Stimulated activated CD8-positive, alpha-beta memory T cell treated with anti-CD3 and anti-CD28 coated beads, Interleukin-15, amount 100 ng/mL, for 4 hours (primary cell): ENCODE measurements around the gene GATD1.

Experiments
- DNase-seq, 2 donors: peaks; one replicate each; pipeline ENCODE4 v3.0.0-alpha.2; 2020; ENCODE audit warnings: low read depth in 2 of 2

Gene GATD1

GRCh38 chr11:795634-796564 lies 18.6 kb upstream of the GATD1 start:
- peak; percentile 74 to 77 for DNase-seq

GRCh38 chr11:794766-795633 lies 17.7 kb upstream of the GATD1 start:
- no peak for DNase-seq

DNA sequence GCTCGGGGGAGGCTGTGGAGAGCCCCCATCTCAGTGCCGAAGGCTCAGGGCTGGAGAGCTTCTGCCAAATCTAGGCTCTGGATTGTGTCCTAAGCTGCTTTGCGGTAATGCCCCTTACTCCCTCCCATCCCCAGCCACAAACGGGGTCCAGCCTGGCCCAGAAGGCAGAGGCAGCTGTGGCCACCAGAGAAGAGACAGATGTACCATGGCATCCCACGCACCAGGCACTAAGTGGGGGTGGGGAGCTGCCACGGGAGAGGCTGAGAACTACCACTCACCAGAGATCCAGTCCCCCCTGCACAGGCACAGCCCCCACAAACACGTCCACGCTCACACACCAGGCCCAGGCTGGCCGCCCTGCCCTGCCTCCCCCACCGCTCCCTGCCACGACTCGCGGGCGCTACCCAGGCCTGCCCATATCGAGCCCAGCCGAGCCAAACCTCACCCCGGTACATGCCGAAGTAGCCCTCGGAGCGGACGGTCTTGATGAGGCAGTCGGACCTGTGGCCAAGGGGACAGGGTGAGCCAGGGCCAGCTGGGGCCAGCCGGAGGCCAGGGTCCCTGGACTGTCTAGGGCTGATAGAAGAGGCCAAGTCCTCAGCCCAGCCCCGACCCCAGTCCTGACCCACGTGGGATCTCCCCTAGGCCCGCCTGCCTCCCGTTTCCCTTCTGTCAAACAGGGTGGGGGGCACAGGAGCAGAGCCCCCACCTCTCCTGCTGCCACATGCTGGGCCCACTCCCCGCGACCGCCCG lies 16.9 kb upstream of the GATD1 start:
- DNase-seq: no peak

DNA sequence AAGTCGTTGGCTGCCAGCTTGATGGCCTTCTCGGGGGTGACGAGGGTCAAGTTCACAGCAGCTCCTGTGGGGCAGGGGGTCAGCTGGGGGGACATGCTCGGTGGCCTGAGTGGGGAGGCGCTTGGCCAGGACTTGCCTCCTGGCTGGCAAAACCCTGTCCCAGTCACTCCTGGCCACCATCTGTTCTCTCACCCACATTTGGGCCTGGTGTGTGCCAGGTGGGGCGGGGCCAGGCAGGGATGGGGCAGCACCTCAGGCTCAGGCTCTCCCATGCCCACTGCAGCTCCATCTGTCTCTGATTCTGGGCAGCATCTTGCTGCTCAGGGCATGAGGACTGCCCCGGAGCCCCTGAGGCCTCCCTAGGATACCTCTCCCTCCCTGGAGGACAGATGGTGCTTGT lies 16.3 kb upstream of the GATD1 start:
- DNase-seq: no peak

GRCh38 chr11:792873-793272 lies 15.6 kb upstream of the GATD1 start:
- no peak for DNase-seq

DNA sequence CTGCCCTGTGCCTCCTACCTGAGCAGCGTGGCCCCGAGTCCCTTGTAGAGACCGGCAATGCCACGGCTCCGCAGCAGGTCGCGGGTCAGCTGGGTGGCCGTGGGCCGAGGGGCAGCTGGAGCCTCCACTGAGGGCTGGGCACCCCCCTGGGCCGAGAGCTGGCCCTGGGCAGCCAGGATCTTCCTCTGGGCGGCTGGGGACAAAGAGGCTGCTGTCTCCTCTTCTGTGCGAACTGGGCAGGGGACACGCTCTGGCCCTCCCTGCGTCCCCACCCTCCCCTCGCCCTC lies 15.2 kb upstream of the GATD1 start:
- no peak for DNase-seq

DNA sequence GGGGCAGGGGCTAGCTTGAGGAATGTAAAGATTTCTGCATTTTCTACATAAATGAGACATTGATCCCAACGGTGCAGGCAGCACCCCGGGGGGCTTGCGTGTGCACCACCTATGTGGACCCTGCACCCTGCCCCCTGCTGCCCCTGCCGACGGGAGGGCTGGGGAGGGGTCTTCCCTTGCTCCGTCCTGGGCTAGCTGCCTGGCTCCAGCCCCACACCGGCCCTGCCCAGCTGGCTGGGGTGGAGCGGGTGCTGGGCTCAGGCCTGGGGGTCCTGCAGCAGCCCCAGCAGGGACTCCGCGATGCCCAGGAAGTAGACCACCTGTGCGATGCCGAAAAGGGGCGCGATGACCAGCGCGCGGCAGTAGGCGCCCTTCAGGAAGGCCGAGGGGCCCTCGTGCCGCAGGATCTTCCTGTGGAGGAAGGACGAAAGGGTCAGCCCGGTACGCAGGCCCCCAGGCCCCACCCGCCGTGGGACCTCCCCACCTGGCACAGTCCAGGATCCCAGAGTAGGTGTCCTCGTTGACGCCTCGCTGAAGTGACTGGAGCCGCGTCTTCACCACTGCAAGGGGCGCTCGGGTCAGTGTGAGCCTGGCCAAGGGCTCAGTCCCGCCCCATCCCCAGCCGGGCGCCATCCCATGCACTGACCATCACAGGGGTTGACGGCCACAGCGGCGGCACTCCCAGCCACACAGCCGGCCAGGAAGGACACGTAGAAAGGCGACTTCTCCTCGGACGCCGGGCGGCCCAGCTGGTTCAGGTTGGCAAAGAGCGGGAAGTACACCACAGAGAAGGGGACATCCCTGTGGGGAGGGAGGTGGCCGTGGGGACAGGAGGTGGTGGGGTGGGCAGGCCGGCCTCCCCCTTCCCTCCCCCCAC lies 14.6 kb upstream of the GATD1 start:
- DNase-seq: no peak

DNA sequence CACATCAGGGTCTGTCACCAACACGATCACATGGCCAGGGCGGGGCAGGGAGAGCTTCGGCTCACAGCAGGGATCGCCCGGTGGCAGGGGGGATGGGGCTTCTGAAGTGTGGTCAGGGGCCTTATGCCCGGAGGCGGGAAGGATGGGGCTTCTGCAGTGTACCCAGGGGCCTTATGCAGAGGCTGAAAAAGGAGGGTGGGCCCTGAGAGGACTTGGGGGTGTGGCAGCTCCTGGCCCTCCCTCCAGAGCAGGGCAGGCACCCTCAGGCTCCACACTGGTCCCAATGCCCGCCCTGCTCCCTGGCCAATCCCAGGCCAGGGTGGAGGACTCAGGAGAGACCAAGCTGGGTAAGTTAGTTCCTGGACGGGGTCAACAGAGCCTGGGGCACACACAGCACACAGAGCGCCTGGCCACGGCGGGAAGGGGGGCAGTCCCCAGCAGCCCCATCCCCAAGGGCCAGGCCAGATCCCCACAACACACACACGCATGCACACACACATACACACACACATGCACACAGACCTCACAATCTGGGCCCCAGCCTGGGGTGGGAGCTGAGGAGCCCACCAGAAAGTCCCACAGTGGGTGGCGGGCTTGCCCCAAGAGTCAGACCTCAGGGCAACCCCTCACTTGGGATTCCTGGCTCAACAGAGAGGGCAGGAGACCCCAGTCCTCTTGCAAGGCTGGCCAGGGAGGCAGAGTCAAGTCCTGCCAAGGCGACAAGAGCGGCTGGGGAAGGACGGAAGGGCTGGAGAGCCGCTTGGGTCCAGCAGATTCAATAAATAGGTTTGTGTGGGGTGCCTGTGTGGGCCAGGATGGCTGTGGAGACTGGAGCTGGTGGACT lies 13.7 kb upstream of the GATD1 start:
- no peak for DNase-seq

DNA sequence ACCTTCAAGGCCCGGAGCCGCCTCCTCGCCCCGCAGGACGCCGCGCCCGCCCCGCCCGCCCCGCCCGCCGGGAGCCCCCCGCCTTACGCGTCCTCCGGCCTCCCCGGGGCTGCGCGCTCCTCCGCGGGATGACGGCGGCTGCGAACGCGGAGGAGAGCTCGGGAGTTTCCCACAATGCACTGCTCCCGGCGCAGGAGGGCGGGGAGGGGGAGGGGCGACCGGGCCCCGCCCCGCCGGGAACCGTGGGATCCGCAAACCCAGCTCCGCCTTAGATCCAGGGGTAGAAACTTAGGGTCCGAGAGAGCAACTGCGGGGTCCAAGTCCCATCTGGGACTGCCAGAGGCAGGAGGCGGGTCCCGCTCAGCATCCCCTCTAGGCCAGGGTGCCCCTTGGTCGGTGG lies 12.7 kb upstream of the GATD1 start, which contains the start of gene CEND1:
Gene CEND1 (minus strand): TSS at position 148 of the 400 bp plus-strand sequence. CDS start 1,514 bp downstream, outside the sequence.
- DNase-seq: no peak

DNA sequence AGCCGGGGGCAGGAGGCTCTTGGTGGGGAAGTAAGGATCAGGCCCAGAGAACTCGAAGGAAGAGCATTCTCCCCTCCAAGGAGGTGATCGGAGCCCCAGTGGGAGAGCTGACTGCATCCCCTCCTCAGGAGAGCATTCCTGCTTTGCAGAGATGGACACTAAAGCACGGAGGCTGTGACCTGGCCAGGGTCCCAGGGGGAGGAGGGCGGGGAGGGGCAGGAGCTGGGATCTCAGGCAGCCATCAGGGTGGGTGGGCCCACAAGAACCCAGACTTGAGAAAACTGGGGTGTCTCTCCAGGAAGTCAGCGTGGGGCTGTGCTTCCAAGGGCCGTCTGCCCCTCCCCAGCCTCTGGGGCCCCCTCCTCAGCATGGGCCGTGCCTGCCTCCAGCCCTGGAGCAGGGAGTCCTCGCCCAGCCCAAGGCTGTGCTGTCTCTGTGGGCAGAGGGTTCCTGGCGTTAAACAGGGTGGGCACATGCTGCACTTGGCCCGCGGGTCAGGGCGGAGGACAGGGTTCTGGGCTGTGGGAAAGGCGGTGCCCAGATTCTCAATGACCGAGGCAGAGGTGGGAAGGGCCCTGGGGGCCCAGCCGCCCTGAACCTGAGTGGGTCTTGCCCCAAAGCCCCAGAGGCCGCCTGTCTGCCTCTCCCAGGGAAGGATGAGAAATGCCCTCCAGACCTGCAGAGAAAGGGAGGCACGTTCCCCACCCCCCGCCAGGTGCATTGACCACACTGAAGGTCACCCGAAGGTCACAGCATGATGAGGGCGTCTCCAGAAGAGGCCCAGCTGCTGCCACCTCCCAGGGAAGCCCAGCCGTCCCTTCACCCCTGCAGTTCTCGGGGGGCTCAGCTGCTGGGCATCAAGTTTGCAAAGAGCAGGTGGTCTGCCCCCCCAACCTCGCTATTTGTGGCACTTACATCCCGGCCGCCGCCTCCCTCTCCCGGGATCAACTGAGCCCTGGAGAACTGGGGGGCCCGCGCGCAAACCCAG lies 12.0 kb upstream of the GATD1 start:
- DNase-seq: no peak

DNA sequence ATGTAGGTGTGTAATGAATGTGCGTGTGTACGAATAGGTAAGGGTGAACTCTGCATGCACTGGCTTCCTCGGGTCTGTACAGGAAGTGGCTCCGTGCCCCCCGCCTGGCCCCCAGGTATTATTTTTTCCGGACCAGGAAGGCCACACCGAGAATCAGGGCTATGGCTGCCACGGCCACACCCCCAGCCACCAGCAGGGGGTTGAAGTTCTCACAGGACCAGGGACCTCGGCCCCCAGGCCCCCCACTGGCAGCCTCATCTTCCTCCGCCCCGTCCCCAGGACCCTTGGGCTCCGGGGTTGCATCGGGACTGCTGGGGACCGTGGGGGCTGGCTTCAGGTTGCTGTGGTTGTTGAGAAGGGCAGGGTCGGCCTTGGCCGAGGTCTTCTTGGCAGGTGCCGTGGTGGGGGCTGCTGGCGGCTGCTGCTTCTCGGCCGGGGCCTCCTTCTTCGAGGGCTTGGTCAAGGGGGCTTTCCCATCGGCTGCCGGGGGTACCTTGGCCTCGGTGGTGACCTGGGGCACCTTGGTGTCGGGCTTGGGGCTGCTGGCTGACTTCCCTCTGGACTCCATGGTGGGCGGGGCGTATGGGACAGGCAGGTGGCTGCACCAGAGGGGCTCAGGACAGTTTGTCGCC lies 10.8 kb upstream of the GATD1 start:
- no peak for DNase-seq

DNA sequence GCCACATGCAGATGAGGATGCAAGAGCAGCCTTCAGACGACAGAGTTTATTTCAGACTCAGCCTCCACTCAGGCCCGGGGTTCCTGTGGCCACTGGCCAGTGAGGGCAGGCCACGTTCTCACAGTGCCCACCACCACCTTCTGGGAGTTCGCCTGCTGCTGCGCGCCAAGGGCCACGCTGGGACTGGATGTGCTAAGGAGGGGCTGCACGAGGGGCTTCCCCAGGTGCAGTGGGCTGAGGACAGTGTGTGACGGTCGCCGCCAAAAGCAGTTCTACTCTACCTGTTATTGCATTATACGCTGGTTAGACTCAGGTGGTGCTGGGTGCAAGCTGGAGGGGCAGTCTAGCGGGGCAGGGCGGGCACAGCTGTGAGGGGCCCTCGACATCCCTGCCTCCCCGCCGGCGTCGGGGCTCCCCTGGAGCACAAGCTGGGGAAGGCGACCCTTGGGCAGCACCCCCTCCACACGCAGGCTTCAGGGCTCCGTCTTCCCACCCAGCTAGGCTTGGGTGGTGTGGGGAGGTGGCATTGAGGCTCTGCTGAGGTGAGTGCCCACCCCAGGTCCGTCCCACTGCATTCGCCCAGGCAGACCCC lies 9.9 kb upstream of the GATD1 start:
- no peak for DNase-seq

DNA sequence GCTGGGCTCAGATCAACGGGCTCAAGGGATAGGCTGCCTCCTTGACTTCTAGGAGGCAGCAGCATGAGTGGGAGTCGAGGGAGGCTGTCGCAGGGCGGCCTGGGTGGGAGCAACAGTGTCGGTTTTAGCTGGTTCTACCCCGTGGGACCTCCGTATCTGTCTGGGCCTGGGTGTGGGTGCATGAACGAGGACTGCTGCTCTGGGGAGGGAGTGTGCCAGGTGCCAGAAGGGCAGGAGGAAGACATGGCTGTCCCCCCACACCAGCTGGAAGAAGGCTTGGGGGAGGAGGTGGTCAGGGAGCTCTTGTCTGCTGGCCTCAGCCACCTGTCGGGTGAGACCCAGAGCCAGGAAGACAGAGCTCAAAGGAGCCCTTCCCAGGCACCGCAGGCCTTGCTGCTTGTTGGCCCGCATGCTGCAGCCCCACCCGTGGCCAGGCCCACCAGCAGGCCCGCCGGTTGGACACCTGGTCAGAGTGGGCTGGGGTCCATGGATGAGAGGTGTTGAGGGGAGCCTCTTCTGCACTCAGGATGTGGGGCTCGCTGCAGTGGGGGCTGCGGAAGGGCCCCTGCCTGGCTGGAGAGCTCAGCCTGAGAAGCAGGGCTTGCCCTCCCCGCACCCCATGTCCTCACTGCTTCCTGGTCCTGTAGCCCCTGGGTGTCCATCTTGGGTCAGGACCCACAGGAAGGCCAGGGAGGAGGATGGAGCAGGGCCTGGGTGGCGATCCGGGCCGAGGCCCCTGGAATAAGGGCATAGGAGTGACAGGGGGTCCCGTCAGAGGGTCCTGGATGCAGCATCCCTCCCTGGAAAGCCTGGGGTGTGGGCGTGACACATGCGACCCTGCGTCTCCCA lies 9.2 kb upstream of the GATD1 start:
- no peak for DNase-seq

DNA sequence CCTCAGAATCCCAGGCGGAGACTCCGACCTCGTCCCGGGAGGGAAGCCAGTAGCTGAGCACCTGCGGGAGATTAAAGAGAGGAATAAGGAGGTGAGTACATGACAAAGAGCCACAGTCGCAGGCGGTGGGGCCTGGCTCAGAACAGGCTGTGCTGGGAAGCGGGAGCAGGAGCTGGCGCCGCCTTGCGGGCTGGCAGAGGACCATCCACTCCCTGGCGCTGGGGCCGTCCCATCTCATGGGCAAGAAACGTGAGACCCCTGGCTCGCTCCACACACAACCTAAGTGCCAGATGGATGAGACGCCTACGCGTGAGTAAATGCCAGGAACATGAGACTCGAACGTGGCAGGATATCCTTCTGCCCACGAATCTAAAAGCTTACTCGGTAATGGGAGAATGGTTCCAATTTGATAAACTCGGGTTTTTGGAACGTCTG lies 6.3 kb upstream of the GATD1 start:
- DNase-seq: no peak

- no peak for DNase-seq
Observed at GRCh38 chr11:782264-783174, 5.2 kb upstream of the GATD1 start.

DNA sequence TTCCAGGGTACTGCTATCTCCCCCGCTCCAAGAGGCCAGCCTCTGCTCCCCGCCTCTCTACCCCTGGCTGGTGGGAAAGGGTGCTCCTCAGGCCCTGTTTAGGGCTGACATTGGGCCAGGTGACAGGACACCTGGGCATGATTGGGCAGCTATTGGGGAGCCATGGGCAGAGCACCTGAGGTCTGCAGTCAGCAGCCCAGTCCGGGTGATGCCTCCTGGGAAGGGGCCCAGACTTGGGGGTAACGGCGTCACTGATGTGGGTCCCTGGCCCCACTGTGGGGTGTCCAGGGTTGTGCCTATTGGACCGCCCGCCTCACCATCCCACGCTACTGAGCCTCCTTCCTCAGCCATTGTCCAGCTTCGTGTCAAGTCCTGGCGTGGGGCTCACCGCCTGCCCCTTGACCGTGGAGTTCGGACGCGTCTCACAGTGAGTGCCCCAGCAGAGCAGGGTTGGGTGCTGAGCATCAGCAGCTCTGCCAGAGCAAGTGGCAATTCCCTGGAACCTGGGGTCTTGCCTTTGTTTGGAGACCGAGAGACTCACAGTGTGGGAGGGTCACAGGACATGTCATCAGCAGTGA lies 2.8 kb upstream of the GATD1 start:
- no peak for DNase-seq
